HG03159 (cell line): Measurements from ENCODE around the gene PPP6R3.
"Not testable (repeated sequence)": the region's sequence is repeated elsewhere in the genome, so short reads cannot be mapped to it uniquely, and the experiment has no call there.

Source experiments
- ATAC-seq: cut with Tn5 transposase; IDR thresholded peaks from one replicate; pipeline ENCODE4 v1.9.1; 2021; ENCODE audit warnings: mild to moderate bottlenecking, moderate library complexity; ENCODE audit not compliant: unreplicated experiment

PPP6R3 gene

DNA sequence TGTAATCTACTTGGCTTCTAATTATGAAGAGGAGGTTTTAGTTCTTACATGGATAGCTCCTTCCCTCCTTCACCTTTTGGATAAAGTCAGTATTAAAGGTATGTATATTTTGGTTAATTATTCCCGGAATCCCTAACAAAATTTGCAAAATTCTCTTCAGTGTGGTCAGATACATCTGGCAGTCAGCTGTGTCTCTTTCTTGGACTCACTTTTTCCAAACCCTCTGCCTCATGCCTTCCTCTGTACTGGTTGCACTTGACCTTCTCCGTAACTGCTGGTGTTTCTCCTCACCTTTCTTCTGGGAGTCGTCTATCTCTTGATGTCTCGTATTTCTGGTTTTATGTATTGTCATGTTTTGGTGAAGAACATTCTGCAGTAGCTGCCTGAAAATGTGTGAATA lies 62.5 kb downstream of the PPP6R3 start:
- no peak for ATAC-seq

DNA sequence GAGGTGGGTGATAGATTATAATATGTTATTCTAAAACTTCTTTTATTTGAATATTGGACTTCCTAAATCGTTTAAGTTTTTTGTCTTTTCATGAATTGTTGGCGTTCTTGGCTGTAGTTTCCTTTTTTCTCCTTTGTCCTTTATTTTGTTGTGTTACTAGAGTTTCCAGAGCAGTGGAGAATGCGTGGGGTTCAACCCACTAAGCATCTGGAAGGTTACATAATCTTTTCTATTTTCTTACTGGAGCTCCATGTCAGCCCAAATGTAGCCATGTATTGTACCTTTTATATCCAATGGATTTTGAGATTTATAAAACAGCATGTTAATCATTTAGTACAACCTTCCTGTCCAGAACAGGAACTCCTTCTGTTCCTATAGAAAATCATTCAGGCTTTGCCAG lies 63.2 kb downstream of the PPP6R3 start:
- ATAC-seq: no peak

DNA sequence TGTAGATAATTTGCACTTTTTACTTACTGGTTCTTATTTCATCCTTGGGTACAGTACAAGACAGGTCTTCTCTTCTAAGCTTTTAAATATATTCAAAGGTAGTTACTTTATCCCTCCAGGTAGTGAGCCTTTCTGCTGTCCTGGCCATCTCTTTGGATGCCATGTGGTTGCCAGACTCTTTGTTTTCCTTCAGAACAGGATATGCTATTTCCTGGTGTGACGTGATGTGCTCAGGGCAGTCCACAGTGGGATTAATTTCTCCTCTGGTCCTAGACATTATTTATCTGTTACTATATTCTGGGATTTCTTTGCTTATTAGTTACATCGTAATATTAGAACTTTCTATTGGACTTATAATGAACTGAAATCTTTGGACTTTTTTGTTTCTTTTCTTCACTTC lies 63.7 kb downstream of the PPP6R3 start:
- ATAC-seq: no peak

GRCh38 chr11:68524681-68525080 lies 64.1 kb downstream of the PPP6R3 start:
- ATAC-seq: no peak

DNA sequence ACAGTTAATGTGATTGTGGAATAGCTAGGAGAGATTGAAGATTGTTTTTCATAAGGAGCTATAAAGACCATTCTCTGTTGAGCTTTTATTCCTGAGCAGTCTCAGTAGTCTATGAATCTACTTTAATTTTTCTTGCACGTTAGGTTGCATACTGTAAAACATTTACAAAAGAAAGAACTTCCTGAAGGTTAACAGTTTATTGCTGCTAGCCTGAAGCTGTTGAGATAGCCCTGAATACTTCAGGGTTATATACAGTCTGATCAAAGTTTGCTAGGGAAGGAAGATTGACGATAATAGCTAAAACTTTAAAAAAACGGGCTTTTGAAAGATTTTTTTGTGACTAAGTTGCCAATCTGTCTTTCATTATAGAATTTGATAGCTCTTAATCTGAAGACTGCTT lies 64.8 kb downstream of the PPP6R3 start:
- ATAC-seq: no peak

GRCh38 chr11:68525930-68526329 lies 65.4 kb downstream of the PPP6R3 start:
- no peak for ATAC-seq

GRCh38 chr11:68527585-68527984 lies 67.0 kb downstream of the PPP6R3 start:
- no peak for ATAC-seq

GRCh38 chr11:68528630-68529029 lies 68.1 kb downstream of the PPP6R3 start:
- no peak for ATAC-seq

DNA sequence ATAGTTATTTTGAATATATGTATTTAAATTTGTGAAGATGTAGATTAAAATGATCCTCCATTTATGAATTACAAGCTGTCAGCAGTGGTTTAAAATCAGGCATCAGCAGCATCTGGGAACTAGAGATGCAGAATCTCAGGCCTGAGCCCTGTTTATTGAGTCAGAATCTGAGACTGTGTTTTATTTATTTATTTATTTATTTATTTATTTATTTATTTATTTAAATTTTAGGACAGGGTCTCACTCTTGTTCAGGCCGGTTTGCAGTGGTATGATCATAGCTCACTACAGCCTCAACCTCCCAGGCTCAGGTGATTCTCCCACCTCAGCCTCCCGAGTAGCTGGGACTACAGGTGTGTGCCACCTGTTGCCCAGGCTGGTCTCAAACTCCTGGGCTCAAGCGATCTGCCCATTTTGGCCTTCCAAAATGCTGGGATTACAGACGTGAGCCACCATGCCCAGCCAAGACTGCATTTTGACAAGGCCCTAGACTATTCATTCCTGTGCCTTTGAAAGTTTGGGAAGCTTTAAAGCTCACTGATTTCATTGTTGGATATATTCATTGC lies 70.7 kb downstream of the PPP6R3 start:
- no peak for ATAC-seq

DNA sequence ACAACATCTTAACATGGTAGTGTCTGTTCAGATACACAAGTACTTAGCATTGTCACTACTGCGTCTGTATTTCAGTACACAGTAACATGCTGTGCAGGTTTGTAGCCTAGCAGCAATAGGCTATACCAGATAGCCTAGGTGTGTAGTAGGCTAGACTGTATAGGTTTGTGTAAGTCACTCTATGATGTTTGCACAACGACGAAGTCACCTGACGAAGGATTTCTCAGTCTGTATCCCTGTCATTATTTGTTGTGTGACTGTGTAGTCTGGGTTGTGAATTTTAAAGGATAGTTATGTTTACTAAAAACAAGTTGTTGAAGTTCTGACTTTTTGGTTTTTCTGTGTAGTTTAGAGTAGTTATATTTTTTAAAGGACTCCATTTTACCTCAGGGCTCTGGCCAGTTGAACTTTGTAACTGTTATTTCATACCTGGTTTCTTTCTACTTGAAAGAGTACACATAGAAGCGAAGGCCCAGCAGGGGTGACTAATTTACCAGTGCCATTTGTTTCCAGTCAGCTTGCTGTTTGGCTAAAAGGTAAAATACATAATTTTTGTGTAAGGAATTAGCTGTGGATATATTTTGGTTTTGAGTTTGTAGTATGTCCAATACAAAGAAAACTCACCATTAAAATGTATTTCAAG lies 72.3 kb downstream of the PPP6R3 start:
- no peak for ATAC-seq

DNA sequence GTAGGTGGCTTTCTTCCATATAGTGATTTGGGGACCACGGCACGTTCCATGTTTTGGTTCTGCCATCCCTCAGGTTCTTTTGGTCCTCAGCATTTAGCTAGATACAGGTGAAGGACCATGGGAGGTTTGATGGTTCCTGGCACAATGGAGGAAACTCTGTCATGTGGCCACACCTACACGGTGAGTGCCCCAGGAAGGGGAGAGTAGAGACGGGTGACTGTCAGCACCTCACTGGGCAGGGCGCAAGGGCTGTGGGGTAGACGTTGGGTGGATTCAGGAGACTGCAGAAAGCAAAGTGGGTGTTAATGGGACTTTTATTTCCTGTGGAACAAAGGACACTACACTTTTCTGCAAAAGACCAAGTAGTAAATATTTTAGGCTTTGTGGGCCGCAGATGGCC lies 73.4 kb downstream of the PPP6R3 start:
- ATAC-seq: no peak

- ATAC-seq: no peak
These were observed 74.5 kb downstream of the PPP6R3 start for GRCh38 chr11:68535098-68535497.

GRCh38 chr11:68536706-68537105 lies 76.2 kb downstream of the PPP6R3 start:
- no peak for ATAC-seq

DNA sequence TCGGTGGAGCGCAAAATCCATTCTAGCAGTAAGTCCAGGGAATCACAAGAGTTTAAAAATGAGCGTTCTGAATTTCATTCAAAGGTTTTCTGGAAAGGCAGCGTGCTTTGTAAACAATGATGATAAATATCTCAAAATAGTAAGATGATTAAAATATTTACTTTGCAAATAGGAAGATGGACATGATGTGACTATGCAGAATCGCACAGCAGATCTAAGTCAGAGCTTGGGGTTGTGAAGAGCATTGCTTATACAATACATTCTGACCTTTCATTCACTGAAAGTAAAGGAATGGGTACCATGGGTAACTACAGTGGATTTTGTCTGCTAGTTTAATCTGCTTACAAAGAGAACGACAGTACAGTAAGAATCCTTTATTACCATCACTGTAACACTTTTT lies 77.5 kb downstream of the PPP6R3 start:
- ATAC-seq: no peak

DNA sequence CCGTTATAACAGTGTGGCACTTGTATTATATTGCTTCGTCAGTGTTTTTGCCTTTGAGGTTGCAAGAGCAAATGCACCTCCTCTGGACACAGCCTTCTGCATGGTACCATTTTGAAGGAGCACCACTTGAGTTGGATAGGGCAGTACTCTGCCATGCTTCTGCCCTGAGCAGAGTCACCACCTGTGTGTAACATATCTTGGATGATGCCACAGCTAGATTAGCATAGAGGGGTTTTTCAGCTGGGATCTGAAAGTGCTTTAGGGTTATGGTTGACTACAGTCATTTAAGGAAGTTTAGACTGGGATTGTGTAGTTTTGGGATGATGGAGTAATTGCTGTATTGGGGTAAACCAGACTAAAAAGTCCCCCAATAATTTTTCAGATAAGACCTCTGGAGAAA lies 78.8 kb downstream of the PPP6R3 start:
- no peak for ATAC-seq

GRCh38 chr11:68540504-68540903 lies 80.0 kb downstream of the PPP6R3 start:
- not testable (repeated sequence) for ATAC-seq

DNA sequence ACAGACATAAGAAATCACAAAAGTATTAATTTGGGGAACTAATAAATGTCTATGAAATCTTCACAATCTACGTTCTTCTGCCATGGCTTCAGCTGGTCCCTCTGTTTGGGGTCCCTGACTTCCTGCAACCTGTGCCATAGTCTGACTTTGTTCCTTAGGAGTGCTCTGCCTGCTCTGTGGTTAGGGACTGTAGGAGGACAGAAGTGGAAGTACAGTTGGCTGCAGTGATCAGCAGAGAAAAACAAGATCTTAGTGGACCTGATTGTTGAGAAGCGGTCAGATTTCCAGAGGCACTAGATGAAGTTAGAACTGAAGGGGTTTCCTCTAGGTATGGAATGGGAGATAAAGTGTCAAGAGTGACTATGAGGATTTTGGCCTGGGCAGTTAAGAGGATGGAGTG lies 80.6 kb downstream of the PPP6R3 start:
- ATAC-seq: no peak

GRCh38 chr11:68541991-68542390 lies 81.4 kb downstream of the PPP6R3 start:
- no peak for ATAC-seq

DNA sequence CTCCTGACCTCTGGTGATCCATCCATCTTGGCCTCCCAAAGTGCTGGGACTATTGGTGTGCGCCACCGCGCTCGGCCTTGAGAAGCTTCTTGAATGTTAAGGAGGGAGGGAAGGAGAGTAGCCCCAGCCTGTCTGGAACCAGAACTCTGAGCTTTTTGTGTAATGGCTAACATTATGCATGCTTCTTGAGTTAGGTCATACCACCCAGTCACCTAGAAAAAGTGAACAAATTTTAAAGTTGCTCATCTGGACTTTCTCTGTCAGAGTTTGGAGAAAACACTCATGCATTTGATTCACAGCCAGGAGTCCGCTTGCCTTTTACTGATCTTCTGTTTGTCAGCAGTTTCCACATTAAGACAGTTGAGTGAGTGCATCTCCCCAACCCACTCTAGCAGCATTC lies 82.1 kb downstream of the PPP6R3 start:
- no peak for ATAC-seq

DNA sequence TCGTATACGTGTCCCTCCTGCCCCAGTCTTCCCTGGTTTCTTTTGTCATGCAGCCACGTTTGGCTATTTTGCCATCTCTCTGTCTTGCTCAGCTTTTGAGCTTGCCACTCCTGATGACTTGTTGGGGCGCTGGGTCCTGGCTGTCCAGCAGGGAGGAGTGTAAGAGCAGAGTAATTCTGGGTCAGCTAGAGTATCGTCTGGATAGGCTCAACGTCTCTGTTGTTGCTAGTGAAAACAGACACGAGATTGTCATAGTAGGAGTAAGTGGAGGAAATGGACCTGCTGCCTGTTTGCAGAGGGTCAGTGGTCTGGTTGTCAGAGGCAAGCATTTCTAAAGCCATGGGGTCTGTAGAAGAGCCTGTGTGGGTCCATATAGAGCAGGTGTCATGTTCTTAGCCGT lies 83.0 kb downstream of the PPP6R3 start:
- no peak for ATAC-seq

DNA sequence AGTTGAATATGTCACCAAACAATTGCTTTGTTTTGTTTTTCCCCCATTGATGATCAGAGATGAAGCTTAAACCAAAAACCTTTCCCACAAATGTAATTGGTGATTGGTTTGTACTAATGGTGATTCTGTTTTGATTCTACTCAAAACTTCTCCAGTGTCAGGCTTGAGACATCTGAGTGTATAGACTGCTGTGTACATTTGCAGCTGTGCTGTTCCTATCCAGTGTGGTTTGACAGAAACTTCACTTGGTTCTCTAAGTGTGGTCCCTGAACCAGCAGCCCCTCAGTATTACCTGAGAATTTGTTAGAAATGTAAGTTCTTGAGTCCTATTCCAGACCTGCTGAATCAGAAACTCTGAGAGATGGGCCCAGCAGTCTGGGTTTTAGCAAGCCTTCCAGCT lies 84.8 kb downstream of the PPP6R3 start:
- ATAC-seq: no peak

DNA sequence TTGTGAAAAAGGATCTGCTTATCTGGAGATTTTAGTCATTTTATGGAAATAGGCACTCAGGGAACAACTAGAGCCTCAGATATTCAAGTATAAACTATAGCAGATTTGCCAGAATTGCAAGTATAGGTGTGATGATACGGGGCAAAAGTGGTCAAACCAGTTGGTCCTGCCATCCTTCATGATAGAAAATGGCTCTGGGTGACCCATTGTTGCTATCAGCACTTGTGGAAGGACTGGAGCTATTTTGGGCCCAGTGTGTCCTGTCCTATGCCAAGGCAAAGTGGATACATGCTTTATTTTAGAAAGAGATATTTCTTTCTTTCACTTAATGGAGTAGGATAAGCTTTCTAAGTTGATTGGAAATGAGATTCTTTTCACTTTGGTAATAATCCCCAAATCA lies 85.2 kb downstream of the PPP6R3 start:
- no peak for ATAC-seq

GRCh38 chr11:68546555-68546954 lies 86.0 kb downstream of the PPP6R3 start:
- ATAC-seq: no peak
